ENCODE data around the gene MNS1.

MNS1 gene

GRCh38 chr15:56394909-56395308, 70.0 kb downstream of the MNS1 start:
- Histone ChIP-seq H3K4me1 (ENCODE audit: control insufficient read depth in 1 of 2, insufficient read depth in 1 of 2, low read depth in 1 of 2, low read length in 1 of 2) (no peaks in the 10 kb centered on the region), H3K4me3 (ENCODE audit: low read depth in 1 of 2, low read length in 1 of 2) (no peak overlapping the region), H3K36me3 (no peaks in the 10 kb centered on the region), H3K27ac (no peak overlapping the region), H3K9me3 (no peaks in the 10 kb centered on the region), H3K27me3 (no peaks in the 10 kb centered on the region)
- no peak for TF ChIP-seq CTCF (IDR thresholded peaks at IDR 0.05)

- no peak overlapping the region for H3K27ac ChIP-seq
- H3K4me3 ChIP-seq (ENCODE audit: low read depth in 1 of 2, low read length in 1 of 2) = no peak overlapping the region
- no peak for TF ChIP-seq CTCF (IDR thresholded peaks at IDR 0.05)
These were observed 71.7 kb downstream of the MNS1 start for GRCh38 chr15:56393277-56393676.

GRCh38 chr15:56390739-56391267, 74.1 kb downstream of the MNS1 start:
- H3K27me3 ChIP-seq = no peaks in the 10 kb centered on the region
- no peak overlapping the region for H3K4me3 ChIP-seq (ENCODE audit: low read depth in 1 of 2, low read length in 1 of 2)
- H3K36me3 ChIP-seq = no peaks in the 10 kb centered on the region
- no peak for TF ChIP-seq CTCF (IDR thresholded peaks at IDR 0.05)
- no peak overlapping the region for H3K27ac ChIP-seq
- no peaks in the 10 kb centered on the region for H3K4me1 ChIP-seq (ENCODE audit: control insufficient read depth in 1 of 2, insufficient read depth in 1 of 2, low read depth in 1 of 2, low read length in 1 of 2)
- H3K9me3 ChIP-seq = no peaks in the 10 kb centered on the region

More at GRCh38 chr15:56393277-56393676, 71.7 kb downstream of the MNS1 start:
- Histone ChIP-seq H3K4me1 (ENCODE audit: control insufficient read depth in 1 of 2, insufficient read depth in 1 of 2, low read depth in 1 of 2, low read length in 1 of 2) (no peaks in the 10 kb centered on the region), H3K36me3 (no peaks in the 10 kb centered on the region), H3K27me3 (no peaks in the 10 kb centered on the region), H3K9me3 (no peaks in the 10 kb centered on the region)

- Histone ChIP-seq H3K9me3 (no peaks in the 10 kb centered on the region), H3K36me3 (no peaks in the 10 kb centered on the region), H3K4me3 (ENCODE audit: low read depth in 1 of 2, low read length in 1 of 2) (no peak overlapping the region), H3K27ac (no peak overlapping the region), H3K27me3 (no peaks in the 10 kb centered on the region), H3K4me1 (ENCODE audit: control insufficient read depth in 1 of 2, insufficient read depth in 1 of 2, low read depth in 1 of 2, low read length in 1 of 2) (no peaks in the 10 kb centered on the region)
- TF ChIP-seq CTCF (IDR thresholded peaks at IDR 0.05) = no peak
These were observed 79.0 kb downstream of the MNS1 start for GRCh38 chr15:56385908-56386307.

- Histone ChIP-seq H3K4me1 (ENCODE audit: control insufficient read depth in 1 of 2, insufficient read depth in 1 of 2, low read depth in 1 of 2, low read length in 1 of 2) (no peaks in the 10 kb centered on the region), H3K9me3 (no peaks in the 10 kb centered on the region), H3K4me3 (ENCODE audit: low read depth in 1 of 2, low read length in 1 of 2) (no peak overlapping the region), H3K36me3 (no peaks in the 10 kb centered on the region), H3K27ac (no peak overlapping the region), H3K27me3 (no peaks in the 10 kb centered on the region)
- no peak for TF ChIP-seq CTCF (IDR thresholded peaks at IDR 0.05)
These were observed 81.9 kb downstream of the MNS1 start for GRCh38 chr15:56383010-56383409.
